ENCODE measurements around the gene CYBA.

The CYBA gene

GRCh38 chr16:88645455-88645854 is 5.4 kb downstream of the CYBA start:
- no peak for DNase-seq (ENCODE audit: low spot score)

GRCh38 chr16:88643644-88643932 is 7.3 kb downstream of the CYBA start:
- no peak for DNase-seq (ENCODE audit: low spot score)

DNA sequence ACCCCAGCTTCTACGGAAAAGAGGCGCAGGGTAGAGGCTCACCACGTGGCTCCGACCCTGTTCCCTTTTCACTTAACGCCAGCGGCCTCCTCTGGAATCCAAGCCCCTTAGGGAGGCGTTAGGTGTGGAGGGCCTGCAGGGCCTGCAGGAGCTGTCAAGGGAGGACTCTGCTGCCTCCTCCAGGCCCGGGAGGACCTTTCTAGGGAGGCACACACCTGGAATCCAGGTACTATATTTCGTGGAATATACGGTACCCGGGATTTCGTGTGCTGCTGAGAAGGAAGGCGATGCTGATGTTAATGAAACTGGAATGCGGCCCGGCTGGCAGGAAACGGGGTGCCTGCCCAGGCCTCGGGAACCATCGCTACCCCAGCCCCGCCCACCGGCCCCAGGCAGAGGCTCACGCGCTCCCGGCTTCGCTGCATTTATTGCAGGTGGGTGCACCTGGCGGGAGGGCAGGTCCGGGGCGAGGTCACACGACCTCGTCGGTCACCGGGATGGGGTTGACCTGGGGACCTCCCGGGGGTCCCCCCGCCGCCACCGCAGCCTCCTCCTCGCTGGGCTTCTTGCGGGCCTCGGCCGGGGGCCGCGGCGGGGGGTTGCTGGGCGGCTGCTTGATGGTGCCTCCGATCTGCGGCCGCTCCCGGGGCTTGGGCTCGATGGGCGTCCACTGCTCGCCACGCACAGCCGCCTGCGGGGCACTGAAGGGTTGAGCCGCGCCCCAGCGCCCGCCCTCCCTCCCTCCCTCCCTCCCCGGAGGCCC is 7.8 kb downstream of the CYBA start:
- DNase-seq (ENCODE audit: low spot score): no peak

DNA sequence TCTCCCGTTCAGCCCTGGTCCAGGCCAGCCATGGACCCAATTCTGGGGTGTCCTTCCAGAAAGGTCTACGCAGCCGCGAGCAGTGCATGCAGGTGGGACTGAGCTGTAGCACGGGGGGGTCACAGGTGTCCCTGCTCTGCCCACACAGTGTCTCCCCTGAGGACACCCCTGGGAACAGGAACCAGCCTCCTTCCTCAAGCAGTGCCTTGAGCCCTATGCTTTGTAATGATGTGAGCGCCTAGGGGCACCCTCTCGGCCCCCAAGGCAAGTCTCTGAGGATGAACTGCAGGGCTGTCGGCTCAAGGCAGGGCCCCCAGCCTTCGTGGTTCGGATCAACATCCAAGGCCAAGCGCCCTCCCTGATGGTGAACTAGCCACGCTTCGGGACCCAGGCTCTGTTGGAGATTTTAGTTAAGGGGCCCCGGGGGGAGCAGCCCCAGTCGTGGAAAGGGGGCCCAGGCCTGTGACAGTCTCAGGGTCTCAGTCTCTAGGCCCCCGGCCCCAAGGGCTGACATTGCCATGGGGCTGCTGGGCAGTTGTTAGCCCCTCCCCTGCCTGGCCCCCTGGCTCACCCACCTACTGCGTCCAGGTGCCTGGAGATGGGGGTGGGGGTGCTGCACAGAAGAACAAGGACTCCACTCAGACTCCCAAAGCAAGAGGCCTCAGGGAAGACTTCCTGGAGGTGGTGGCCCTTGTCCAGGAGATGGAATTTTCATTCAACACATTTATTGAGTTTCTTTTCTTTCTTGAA is 10.2 kb downstream of the CYBA start:
- no peak for DNase-seq (ENCODE audit: low spot score)

DNA sequence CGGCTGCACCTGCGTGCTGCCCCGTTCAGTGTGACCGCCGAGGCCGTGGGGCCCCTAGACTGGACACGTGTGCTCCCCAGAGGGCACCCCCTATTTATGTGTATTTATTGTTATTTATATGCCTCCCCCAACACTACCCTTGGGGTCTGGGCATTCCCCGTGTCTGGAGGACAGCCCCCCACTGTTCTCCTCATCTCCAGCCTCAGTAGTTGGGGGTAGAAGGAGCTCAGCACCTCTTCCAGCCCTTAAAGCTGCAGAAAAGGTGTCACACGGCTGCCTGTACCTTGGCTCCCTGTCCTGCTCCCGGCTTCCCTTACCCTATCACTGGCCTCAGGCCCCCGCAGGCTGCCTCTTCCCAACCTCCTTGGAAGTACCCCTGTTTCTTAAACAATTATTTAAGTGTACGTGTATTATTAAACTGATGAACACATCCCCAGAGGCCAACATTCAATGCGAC is 10.8 kb downstream of the CYBA start:
- no peak for DNase-seq (ENCODE audit: low spot score)

- DNase-seq (ENCODE audit: low spot score): no peak
Observed at GRCh38 chr16:88639231-88640038, 11.4 kb downstream of the CYBA start.

DNA sequence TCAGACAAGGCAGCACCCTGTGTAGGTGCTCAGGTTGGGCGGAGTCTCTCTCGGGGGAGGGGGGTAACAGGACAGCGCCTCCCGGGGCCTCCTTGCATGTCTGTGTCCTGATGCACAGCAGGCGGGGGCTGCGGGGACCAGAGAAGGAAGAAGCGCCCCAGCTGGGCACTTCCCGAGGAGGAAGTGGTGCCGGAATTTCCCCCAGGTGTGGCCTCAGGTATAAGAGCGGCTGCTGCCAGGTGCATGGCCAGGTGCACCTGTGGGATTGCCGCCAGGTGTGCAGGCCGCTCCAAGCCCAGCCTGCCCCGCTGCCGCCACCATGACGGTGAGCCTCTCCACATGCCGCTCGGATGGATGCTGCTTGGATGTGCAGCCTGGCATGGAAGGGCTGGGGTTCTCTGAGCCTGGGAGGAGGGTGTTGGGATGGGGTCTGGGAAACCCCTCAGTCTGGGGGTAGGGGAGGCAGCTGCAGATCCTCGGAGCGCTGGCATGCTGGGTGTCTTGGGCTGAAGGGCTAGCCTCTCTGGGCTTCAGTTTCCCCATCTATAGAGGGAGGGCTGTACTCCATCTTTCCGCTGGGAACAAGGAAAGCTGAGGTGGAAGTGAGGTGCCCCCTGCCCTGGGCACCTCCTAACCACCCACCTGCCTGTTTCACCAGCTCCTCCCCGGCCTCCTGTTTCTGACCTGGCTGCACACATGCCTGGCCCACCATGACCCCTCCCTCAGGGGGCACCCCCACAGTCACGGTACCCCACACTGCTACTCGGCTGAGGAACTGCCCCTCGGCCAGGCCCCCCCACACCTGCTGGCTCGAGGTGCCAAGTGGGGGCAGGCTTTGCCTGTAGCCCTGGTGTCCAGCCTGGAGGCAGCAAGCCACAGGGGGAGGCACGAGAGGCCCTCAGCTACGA is 12.3 kb downstream of the CYBA start, which contains the start of gene IL17C:
TSS of gene IL17C (plus strand) at position 250 of the 908 bp plus-strand sequence. CDS start at position 320, 70 bp downstream.
- DNase-seq (ENCODE audit: low spot score): no peak

DNA sequence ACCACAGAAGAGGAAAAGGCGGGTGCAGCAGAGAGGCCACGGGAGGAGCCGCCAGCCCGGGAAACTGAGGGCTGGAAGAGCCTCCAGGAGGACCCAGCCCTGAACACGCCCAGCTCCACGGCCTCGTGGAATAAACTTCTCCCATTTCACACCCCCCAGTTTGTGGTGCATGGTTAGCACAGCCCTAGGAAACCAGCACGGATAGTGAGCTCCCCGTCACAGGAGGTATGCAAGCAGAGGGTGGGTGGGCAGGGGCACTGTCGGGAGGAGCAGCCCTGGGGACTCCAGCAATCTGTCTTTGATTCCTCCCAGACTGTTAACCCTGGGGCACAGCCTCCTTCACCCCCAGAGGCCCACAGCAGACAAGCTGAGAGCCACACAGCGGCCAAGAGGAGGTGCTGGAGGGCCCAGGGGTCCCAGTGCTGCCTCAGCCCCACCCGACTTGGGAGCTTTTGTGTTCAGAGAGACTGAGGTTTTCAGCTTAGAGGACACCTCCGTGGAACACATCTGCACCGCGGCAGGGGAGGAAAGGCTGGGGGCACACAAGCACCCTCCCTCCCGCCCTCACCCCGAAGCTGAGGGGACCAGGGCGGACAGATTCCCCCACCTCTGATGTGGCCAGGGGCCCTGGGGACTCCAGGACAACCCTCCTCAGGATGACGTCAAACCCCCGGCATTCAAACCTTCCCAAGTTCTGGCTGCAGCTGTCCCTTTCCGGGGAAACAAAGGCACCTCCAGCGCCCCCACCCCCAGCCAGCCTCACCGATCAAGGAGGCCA is 14.2 kb downstream of the CYBA start:
- DNase-seq (ENCODE audit: low spot score): no peak

DNA sequence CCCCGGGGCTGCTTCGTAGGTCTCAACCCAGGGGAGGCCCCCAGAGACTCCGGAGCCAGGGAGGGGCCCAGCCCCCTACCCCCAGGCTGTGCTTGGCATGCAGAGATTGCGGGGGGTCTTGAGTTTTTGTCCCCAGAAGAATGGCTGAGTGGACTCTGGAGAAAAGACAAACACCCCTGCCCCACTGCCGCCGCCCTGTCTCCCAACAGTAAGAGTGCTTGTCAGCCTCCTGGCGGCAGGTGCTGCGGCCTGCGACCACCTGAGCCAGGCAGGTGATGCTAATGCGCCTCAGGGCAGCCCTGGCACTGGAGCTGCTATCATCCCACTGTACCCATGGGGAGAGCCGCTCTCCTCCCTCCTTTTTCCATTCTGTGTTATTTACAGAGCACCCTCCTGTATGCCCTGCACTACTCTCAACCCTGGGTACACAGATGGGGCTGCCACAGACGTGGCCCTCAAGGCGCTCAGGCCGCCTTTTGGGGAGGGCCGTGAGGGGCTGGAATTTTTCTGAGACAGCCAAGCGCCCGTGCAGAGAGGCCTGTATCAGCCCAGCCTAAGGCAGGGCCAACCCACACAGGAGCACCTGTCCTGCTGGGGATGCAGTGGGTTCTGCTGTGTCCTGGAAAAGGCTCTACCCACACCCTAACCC is 15.1 kb downstream of the CYBA start:
- DNase-seq (ENCODE audit: low spot score): no peak

DNA sequence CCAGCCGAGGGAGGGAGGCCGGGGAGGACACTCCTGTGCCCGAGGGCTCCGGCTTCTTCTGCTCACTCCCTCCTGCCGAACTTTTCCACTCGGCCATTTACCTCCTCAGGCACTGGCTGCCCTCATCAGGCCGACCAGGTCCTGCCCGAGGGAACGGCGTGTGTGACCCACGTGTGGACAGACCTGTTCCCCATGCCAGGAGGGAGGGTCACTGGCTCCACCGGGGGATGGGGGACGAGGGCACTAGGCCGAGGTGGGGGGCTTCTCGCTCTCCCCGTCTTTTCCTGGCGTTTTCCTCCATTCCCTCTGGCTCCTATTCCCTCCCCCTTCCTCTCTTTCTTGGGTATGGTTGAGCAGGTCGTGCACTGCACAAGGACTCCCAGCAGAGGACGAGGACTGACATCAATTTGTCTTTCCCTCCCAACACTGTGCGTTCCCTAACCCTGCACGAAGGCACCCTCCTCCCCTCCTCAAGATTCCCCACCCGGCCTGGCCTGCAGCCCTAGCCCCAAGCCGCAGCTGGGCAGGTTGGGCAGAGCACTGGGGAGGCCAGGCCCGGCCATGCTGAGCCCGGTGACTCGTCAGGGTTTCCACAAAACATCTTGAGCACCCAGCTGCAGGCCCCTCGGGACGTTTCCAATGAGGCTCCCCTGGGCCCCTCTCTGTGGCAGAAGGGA is 15.7 kb downstream of the CYBA start:
- no peak for DNase-seq (ENCODE audit: low spot score)

DNA sequence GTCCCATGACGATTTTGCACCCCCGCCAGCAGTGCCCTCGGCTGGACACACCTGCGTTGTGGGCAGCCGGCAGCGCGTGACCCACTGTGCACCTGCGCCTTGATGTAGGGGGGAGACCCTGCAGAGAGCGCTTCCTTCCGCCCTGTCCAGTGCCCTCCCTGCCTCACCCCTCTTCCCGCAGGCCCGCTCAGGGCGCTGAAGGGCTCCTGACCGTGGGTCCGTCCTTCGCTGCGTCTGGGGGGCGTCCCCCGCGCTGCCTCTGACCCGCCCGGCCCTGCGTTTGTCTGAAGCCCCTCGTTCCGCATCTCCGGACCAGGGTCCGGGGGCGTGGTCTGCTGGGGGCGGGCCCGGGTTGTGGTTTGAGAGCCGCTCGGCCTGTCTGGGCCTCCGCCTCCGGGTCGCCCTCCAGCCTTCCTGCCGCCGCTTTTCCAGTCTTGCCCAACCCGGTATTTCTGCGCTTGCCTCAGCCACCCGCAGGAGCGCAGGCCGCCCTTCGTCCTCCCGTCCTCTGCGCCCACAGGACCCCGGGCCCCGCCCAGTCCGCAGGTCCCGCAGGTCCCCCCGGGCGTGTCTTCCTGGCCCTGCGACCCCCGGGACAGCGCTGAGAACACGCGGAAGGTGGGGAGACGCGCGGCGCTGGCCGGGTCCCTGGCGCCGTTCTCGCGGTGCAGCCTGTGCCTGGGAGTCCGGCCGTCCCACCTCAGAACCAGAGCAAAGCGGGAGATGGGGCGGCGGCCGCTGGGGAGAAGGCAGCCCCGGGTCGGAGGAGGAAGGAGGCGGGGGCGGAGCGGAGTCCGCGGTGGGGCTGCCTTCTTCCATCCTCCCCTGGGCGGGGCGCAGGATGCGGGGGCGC is 16.5 kb downstream of the CYBA start:
- DNase-seq (ENCODE audit: low spot score): no peak

DNA sequence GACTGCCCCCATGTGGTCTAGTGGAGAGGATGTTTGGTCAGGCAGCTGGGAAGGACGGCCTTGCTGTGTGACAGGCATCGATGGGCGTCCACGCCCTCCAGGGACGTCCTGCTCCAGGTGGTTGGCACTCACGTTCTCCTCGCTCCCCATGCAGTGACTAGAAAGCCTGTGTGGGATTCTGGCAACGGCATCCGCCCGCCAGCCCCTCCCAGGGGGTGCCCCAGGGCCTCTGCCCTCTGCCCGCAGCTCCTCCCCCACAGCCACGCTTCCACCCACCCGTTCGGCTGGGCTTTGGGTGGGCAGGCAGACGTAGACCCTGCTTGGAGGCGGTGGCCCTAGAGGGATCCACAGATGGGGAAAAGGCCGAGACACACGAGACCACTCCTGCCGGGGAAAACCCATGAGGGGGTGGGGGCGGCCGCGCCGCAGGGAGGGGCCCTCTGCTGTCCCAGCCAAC is 17.1 kb downstream of the CYBA start:
- DNase-seq (ENCODE audit: low spot score): no peak

- DNase-seq (ENCODE audit: low spot score): no peak
Observed at GRCh38 chr16:88632587-88632930, 18.3 kb downstream of the CYBA start.

GRCh38 chr16:88631920-88632586 is 18.8 kb downstream of the CYBA start:
- no peak for DNase-seq (ENCODE audit: low spot score)

- no peak for DNase-seq (ENCODE audit: low spot score)
Observed at GRCh38 chr16:88631384-88631783, 19.5 kb downstream of the CYBA start.

DNA sequence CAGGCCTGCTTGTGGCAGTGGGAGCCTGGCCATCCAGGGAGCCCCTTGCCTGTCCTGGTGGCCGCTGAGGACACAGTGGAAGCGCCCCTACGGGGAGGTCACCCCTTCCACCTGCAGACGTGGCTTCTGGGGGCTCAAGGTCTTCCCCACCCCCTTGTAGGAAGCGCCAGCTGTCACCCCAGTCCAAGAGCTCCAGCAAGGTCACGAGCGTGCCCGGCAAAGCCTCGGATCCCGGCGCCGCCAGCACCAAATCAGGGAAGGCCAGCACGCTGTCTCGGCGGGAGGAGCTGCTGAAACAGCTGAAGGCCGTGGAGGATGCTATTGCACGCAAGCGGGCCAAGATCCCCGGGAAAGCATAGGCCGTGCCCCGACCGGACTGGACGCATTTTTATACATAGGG is 19.9 kb downstream of the CYBA start:
- DNase-seq (ENCODE audit: low spot score): no peak

- no peak for DNase-seq (ENCODE audit: low spot score)
Observed at GRCh38 chr16:88630433-88630832, 20.4 kb downstream of the CYBA start.

DNA sequence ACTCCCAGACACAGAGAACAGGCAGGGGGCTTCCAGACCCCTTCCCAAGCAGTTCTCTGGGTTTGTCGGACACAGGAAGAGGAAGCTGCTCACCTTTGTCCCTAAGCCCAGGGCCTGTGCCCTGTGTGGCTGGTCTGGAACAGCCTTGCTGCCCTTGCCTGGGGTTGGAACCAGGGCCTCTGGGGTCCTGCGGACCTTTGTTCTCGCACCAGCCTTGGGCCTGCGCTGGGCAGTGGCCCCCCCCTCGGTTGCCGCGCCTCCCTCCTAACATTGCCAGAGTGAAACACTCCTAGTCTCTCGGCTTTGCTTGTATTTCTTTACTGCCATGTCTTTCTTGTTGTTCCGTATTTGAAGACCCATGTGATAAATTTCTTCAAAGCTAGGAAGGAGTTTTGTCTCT is 21.0 kb downstream of the CYBA start:
- no peak for DNase-seq (ENCODE audit: low spot score)
